SK-N-SH (cell line): ENCODE results near the gene SMIM21. TPM values are rescaled to one million over a fixed set of nuclear protein-coding genes. Genes with fewer than 3 reads are reported as not detected.

Source experiments
- CTCF ChIA-PET: fragments of 300-600, 350-600 bp; formaldehyde crosslinking; extraction: SDS; loops from one replicate; lab custom pipeline; 2021; lab: Yijun Ruan, JAX
- POLR2A ChIA-PET: fragments of 350-600 bp; sonication (Branson Sonifier 250); formaldehyde crosslinking; extraction: SDS; loops from one replicate; lab custom pipeline; 2020; ENCODE audit warnings: antibody characterized with exemption, inconsistent platforms; lab: Yijun Ruan, JAX
- DNase-seq: peaks from one replicate; pipeline ENCODE4 v3.0.0; 2012
- H2AFZ ChIP-seq: fragments of 200-600 bp; sonication (generic); 2 replicates; pipeline ENCODE4 v1.8.1; 2016; ENCODE audit warnings: antibody characterized with exemption, mild to moderate bottlenecking, low read depth
- H3F3A ChIP-seq: fragments of 200-600 bp; sonication (generic); replicated peaks from 2 replicates; pipeline ENCODE3; 2016; ENCODE audit warnings: antibody characterized with exemption, mild to moderate bottlenecking; ENCODE audit not compliant: insufficient read depth
- H3K27ac ChIP-seq, 2 experiments: fragments of 200-500 bp in 1 of 2; fragments of 200-600 bp in 1 of 2; sonication (Bioruptor generic) in 1 of 2; sonication (generic), shearing (Covaris generic) in 1 of 2; 2 replicates each; pipeline versions ENCODE4 v1.5.1 to v1.6.1; 2014 to 2016; ENCODE audit warnings: low read depth in 2 of 2, inconsistent platforms in 1 of 2, low read length in 1 of 2, mild to moderate bottlenecking in 1 of 2, mixed read lengths in 1 of 2
- H3K27me3 ChIP-seq: fragments of 200-600 bp; sonication (generic), shearing (Covaris generic); 2 replicates; pipeline ENCODE4 v1.6.1; 2016; ENCODE audit warnings: mixed run types; ENCODE audit not compliant: insufficient read depth
- H3K36me3 ChIP-seq, 2 experiments: fragments of 200-500 bp in 1 of 2; fragments of 200-600 bp in 1 of 2; sonication (Bioruptor generic) in 1 of 2; sonication (generic) in 1 of 2; replicated peaks in 1 of 2; 2 replicates each; pipeline versions ENCODE3 to v1.5.1; 2014 to 2016; ENCODE audit warnings: low read length in 1 of 2, mild to moderate bottlenecking in 1 of 2; ENCODE audit not compliant: insufficient read depth in 2 of 2, control insufficient read depth in 1 of 2
- H3K4me1 ChIP-seq, 2 experiments: fragments of 200-500 bp in 1 of 2; fragments of 200-600 bp in 1 of 2; sonication (Bioruptor generic) in 1 of 2; sonication (generic), shearing (Covaris generic) in 1 of 2; 2 replicates each; pipeline versions ENCODE4 v1.5.1 to v1.6.1; 2014 to 2016; ENCODE audit warnings: low read depth in 1 of 2, low read length in 1 of 2, mixed run types in 1 of 2; ENCODE audit not compliant: insufficient read depth in 2 of 2, control insufficient read depth in 1 of 2
- H3K4me2 ChIP-seq: fragments of 200-600 bp; sonication (generic), shearing (Covaris generic); 2 replicates; pipeline ENCODE4 v1.6.1; 2017; ENCODE audit warnings: mixed run types
- H3K4me3 ChIP-seq, 2 experiments: fragments of 200-500 bp in 1 of 2; fragments of 200-600 bp in 1 of 2; sonication (Bioruptor generic) in 1 of 2; sonication (generic), shearing (Covaris generic) in 1 of 2; 2 replicates each; pipeline versions ENCODE4 v1.5.1 to v1.8.1; 2014 to 2016; ENCODE audit warnings: low read depth in 2 of 2, inconsistent platforms in 1 of 2, low read length in 1 of 2, mild to moderate bottlenecking in 1 of 2, mixed read lengths in 1 of 2, moderate library complexity in 1 of 2
- H3K79me2 ChIP-seq: fragments of 200-600 bp; sonication (generic); 2 replicates; pipeline ENCODE4 v1.8.1; 2017; ENCODE audit warnings: mild to moderate bottlenecking; ENCODE audit not compliant: insufficient read depth
- H3K9ac ChIP-seq: fragments of 200-600 bp; sonication (generic); 2 replicates; pipeline ENCODE4 v1.6.1; 2017; ENCODE audit warnings: mixed run types
- H3K9me2 ChIP-seq: fragments of 200-600 bp; sonication (generic); 2 replicates; pipeline ENCODE4 v1.6.1; 2017; ENCODE audit warnings: mixed run types
- H3K9me3 ChIP-seq: fragments of 200-600 bp; sonication (generic); 2 replicates; pipeline ENCODE4 v1.6.1; 2017; ENCODE audit warnings: mixed run types, mild to moderate bottlenecking, moderate library complexity
- H4K20me1 ChIP-seq: fragments of 200-600 bp; sonication (generic); 2 replicates; pipeline ENCODE4 v1.6.1; 2017; ENCODE audit warnings: mild to moderate bottlenecking, mixed run types; ENCODE audit not compliant: insufficient read depth
- ELF1 ChIP-seq: IDR thresholded peaks from 2 replicates; pipeline ENCODE4 v1.4.0; 2012
- GATA2 ChIP-seq: sonication (generic); formaldehyde crosslinking; IDR thresholded peaks from 2 replicates; pipeline ENCODE4 v1.5.0; 2020; ENCODE audit warnings: mild to moderate bottlenecking, missing genetic modification reagents
- MEF2A ChIP-seq: IDR thresholded peaks from 2 replicates; pipeline ENCODE4 v1.4.0; 2012; ENCODE audit warnings: low read depth, borderline replicate concordance
- MXI1 ChIP-seq: IDR thresholded peaks from 2 replicates; pipeline ENCODE4 v1.6.1; 2012; ENCODE audit warnings: mild to moderate bottlenecking, low read depth, low read length, improper control_type of control experiment
- RAD21 ChIP-seq: IDR thresholded peaks from 2 replicates; pipeline ENCODE4 v1.6.1; 2012; ENCODE audit warnings: mild to moderate bottlenecking, low read length
- RFX5 ChIP-seq: IDR thresholded peaks from 2 replicates; pipeline ENCODE4 v1.6.1; 2012; ENCODE audit warnings: mild to moderate bottlenecking, improper control_type of control experiment, low read length
- RXRA ChIP-seq: IDR thresholded peaks from 2 replicates; pipeline ENCODE4 v1.4.0; 2012; ENCODE audit warnings: low read depth, mild to moderate bottlenecking, borderline replicate concordance
- TEAD4 ChIP-seq: IDR thresholded peaks from 2 replicates; pipeline ENCODE4 v1.4.0; 2012; ENCODE audit warnings: mild to moderate bottlenecking, borderline replicate concordance; ENCODE audit not compliant: insufficient read depth
- USF1 ChIP-seq: IDR thresholded peaks from 2 replicates; pipeline ENCODE4 v1.4.0; 2012; ENCODE audit warnings: low read depth, borderline replicate concordance
- USF2 ChIP-seq: fragments of 150-350 bp; IDR thresholded peaks from 2 replicates; pipeline ENCODE4 v1.6.1; 2017; ENCODE audit warnings: antibody characterized with exemption, low read length, low read depth, borderline replicate concordance
- YY1 ChIP-seq: IDR thresholded peaks from 2 replicates; pipeline ENCODE4 v1.4.0; 2012; ENCODE audit warnings: low read depth, mild to moderate bottlenecking
- WGBS: methylation state at CpG from one replicate; pipeline ENCODE4 v1.1.6; 2017; ENCODE audit warnings: low lambda C conversion rate; 5-methylcytosine and 5-hydroxymethylcytosine counted together
- polyA plus RNA-seq, 3 experiments: library from polyadenylated mRNA; depleted of rRNA; stranded (reverse); fragments of >200 nt; gene quantifications; 2 replicates each; pipeline ENCODE4 v1.2.3, GENCODE V29; 2012
- TF ChIP-seq, protein P1 (sequence below): IDR thresholded peaks from 2 replicates; pipeline ENCODE4 v1.6.1; 2012; ENCODE audit warnings: mild to moderate bottlenecking, low read depth, low read length, moderate library complexity
- TF ChIP-seq, protein P2 (sequence below): IDR thresholded peaks from 2 replicates; pipeline ENCODE4; 2012
- TF ChIP-seq, protein P3 (sequence below): IDR thresholded peaks from 2 replicates; pipeline ENCODE4 v1.4.0; 2012; ENCODE audit warnings: low read depth, borderline replicate concordance
- TF ChIP-seq, protein P4 (sequence below): IDR thresholded peaks from 2 replicates; pipeline ENCODE4 v1.4.0; 2012; ENCODE audit warnings: low read depth

The SMIM21 gene
- polyA plus RNA-seq, 1 of the 3 experiments (the other 2 are of a cell fraction) = not detected

DNA sequence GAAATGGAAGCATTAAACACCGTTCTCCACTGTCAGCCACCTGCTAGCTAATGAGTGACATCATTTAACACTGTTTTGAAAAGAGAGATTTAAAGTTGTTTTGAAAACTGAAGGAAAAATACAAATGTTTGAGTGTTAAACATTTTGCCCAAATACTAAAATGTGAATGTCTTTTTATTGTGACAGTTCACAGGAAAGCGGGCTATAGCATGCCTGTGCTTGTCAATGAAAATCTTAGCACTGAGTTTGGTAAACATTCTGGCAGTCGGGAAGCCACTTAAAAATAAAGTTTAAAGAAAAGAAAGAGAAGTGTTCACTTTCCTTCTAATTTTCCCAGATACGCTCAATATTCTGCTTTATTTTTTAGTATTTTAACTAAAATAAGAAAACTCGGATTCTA is 40.3 kb upstream of the SMIM21 start:
- Histone ChIP-seq H3K27me3 (no peaks in the 10 kb centered on the region), H3K9me3 (no peaks in the 10 kb centered on the region), H3F3A (no peaks in the 10 kb centered on the region), H3K9me2 (no peaks in the 10 kb centered on the region), H3K36me3 (no peaks in the 10 kb centered on the region), H2AFZ (no peak overlapping the region), H3K4me1 (no peaks in the 10 kb centered on the region; a peak in 1 of 4 replicates), H3K4me3 (no peak overlapping the region), H3K27ac (no peak overlapping the region), H4K20me1 (no peaks in the 10 kb centered on the region), H3K4me2 (no peak overlapping the region), H3K79me2 (no peaks in the 10 kb centered on the region), H3K9ac (no peak overlapping the region)
- ChIA-PET CTCF (interaction anchor here (1.3 kb wide), 1 partner anchor 815 kb away, joined by 3 read pairs; no protein-coding TSS in a partner anchor), POLR2A (no interaction called here)
- 57% methylated on average over 5 of the region's 5 CpGs for WGBS
- TF ChIP-seq, protein P1, sequence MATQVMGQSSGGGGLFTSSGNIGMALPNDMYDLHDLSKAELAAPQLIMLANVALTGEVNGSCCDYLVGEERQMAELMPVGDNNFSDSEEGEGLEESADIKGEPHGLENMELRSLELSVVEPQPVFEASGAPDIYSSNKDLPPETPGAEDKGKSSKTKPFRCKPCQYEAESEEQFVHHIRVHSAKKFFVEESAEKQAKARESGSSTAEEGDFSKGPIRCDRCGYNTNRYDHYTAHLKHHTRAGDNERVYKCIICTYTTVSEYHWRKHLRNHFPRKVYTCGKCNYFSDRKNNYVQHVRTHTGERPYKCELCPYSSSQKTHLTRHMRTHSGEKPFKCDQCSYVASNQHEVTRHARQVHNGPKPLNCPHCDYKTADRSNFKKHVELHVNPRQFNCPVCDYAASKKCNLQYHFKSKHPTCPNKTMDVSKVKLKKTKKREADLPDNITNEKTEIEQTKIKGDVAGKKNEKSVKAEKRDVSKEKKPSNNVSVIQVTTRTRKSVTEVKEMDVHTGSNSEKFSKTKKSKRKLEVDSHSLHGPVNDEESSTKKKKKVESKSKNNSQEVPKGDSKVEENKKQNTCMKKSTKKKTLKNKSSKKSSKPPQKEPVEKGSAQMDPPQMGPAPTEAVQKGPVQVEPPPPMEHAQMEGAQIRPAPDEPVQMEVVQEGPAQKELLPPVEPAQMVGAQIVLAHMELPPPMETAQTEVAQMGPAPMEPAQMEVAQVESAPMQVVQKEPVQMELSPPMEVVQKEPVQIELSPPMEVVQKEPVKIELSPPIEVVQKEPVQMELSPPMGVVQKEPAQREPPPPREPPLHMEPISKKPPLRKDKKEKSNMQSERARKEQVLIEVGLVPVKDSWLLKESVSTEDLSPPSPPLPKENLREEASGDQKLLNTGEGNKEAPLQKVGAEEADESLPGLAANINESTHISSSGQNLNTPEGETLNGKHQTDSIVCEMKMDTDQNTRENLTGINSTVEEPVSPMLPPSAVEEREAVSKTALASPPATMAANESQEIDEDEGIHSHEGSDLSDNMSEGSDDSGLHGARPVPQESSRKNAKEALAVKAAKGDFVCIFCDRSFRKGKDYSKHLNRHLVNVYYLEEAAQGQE = no peak
- TF ChIP-seq MEF2A = no peak
- TF ChIP-seq TEAD4 = no peak
- no peak for TF ChIP-seq RAD21
- TF ChIP-seq RXRA = no peak
- TF ChIP-seq ELF1 = no peak
- TF ChIP-seq, protein P2, sequence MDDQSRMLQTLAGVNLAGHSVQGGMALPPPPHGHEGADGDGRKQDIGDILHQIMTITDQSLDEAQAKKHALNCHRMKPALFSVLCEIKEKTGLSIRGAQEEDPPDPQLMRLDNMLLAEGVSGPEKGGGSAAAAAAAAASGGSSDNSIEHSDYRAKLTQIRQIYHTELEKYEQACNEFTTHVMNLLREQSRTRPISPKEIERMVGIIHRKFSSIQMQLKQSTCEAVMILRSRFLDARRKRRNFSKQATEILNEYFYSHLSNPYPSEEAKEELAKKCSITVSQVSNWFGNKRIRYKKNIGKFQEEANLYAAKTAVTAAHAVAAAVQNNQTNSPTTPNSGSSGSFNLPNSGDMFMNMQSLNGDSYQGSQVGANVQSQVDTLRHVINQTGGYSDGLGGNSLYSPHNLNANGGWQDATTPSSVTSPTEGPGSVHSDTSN = no peak
- TF ChIP-seq RFX5 = no peak
- TF ChIP-seq, protein P3, sequence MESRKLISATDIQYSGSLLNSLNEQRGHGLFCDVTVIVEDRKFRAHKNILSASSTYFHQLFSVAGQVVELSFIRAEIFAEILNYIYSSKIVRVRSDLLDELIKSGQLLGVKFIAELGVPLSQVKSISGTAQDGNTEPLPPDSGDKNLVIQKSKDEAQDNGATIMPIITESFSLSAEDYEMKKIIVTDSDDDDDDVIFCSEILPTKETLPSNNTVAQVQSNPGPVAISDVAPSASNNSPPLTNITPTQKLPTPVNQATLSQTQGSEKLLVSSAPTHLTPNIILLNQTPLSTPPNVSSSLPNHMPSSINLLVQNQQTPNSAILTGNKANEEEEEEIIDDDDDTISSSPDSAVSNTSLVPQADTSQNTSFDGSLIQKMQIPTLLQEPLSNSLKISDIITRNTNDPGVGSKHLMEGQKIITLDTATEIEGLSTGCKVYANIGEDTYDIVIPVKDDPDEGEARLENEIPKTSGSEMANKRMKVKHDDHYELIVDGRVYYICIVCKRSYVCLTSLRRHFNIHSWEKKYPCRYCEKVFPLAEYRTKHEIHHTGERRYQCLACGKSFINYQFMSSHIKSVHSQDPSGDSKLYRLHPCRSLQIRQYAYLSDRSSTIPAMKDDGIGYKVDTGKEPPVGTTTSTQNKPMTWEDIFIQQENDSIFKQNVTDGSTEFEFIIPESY = no peak
- no peak for TF ChIP-seq MXI1
- DNase-seq = no peak

DNA sequence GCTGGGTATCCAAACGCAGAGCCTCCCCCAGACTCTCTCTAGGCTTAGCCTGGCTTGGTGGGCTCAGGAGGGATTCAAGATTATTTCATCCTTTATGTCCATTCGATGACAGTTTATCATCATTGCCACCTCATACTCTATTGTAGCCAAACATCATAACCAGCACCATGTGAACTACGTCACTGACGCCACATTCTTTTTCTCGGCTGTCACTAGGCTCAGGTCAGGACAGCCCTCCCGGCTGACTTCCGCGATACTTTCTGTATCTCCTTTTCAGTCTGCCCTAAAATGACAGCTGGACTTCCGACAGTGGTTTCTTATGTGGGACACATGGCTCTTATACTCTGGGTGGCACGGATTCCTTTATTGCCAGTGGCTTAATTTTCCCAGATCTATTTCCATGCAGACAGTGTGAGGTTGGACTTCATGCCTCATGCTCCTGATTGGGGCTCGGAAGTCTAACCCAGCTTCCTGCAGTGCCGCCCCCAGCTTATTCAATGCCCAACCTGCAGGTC is 39.8 kb upstream of the SMIM21 start:
- 80% methylated on average over 12 of the region's 12 CpGs for WGBS
- Histone ChIP-seq H3K27ac (no peak overlapping the region), H3K4me3 (no peak overlapping the region), H3K27me3 (no peaks in the 10 kb centered on the region), H4K20me1 (no peaks in the 10 kb centered on the region), H3K4me2 (no peak overlapping the region)
- CTCF ChIA-PET = interaction anchor here (1.3 kb wide), 1 partner anchor 814 kb away, joined by 3 read pairs; no protein-coding TSS in a partner anchor
- TF ChIP-seq USF2 (no peak), GATA2 (CRISPR knock-in tag) (no peak), USF1 (no peak), YY1 (no peak)
- TF ChIP-seq, protein P4, sequence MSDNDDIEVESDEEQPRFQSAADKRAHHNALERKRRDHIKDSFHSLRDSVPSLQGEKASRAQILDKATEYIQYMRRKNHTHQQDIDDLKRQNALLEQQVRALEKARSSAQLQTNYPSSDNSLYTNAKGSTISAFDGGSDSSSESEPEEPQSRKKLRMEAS = no peak
- TF ChIP-seq, all 33 proteins: peak for 0
- Histone ChIP-seq H3K9me2 (no peaks in the 10 kb centered on the region), H3F3A (no peaks in the 10 kb centered on the region), H3K36me3 (no peaks in the 10 kb centered on the region), H2AFZ (no peak overlapping the region), H3K79me2 (no peaks in the 10 kb centered on the region), H3K9ac (no peak overlapping the region), H3K9me3 (no peaks in the 10 kb centered on the region), H3K4me1 (no peaks in the 10 kb centered on the region)
- POLR2A ChIA-PET = no interaction called here
- no peak for DNase-seq
